ENCODE results near the gene SH2D1B. TPM values are rescaled to one million over a fixed set of nuclear protein-coding genes. Genes with fewer than 3 reads are reported as not detected.

The SH2D1B gene
- total RNA-seq, 1 donor from 2014 or later = not detected

GRCh38 chr1:162398999-162399580 is 12.8 kb downstream of the SH2D1B start:
- no peak for DNase-seq (ENCODE audit: low read depth)

- DNase-seq (ENCODE audit: low read depth) = peak; percentile 41
Measured at GRCh38 chr1:162397943-162398560, 13.9 kb downstream of the SH2D1B start.

GRCh38 chr1:162397039-162397448 is 14.9 kb downstream of the SH2D1B start:
- no peak for DNase-seq (ENCODE audit: low read depth)

- DNase-seq (ENCODE audit: low read depth) = no peak
Measured at GRCh38 chr1:162396201-162396906, 15.6 kb downstream of the SH2D1B start.

- peak; percentile 57 for DNase-seq (ENCODE audit: low read depth)
Measured at GRCh38 chr1:162391790-162392563, 20.0 kb downstream of the SH2D1B start.

- no peak for DNase-seq (ENCODE audit: low read depth)
Measured at GRCh38 chr1:162390396-162391185, 21.3 kb downstream of the SH2D1B start.

- peak; percentile 71 for DNase-seq (ENCODE audit: low read depth)
Measured at GRCh38 chr1:162389971-162390370, 22.0 kb downstream of the SH2D1B start.

- DNase-seq (ENCODE audit: low read depth) = peak; percentile 95
Measured at GRCh38 chr1:162389021-162389818, 22.7 kb downstream of the SH2D1B start.

- DNase-seq (ENCODE audit: low read depth) = peak; percentile 61
Measured at GRCh38 chr1:162388615-162389014, 23.3 kb downstream of the SH2D1B start.

- DNase-seq (ENCODE audit: low read depth) = no peak
Measured at GRCh38 chr1:162388083-162388594, 23.8 kb downstream of the SH2D1B start.

- no peak for DNase-seq (ENCODE audit: low read depth)
Measured at GRCh38 chr1:162387226-162388082, 24.5 kb downstream of the SH2D1B start.

GRCh38 chr1:162386292-162387225 is 25.4 kb downstream of the SH2D1B start:
- DNase-seq (ENCODE audit: low read depth) = no peak

GRCh38 chr1:162385702-162386101 is 26.2 kb downstream of the SH2D1B start:
- DNase-seq (ENCODE audit: low read depth) = no peak

GRCh38 chr1:162385280-162385623 is 26.7 kb downstream of the SH2D1B start:
- no peak for DNase-seq (ENCODE audit: low read depth)

GRCh38 chr1:162384601-162385279 is 27.2 kb downstream of the SH2D1B start:
- DNase-seq (ENCODE audit: low read depth) = no peak

GRCh38 chr1:162384116-162384515 is 27.8 kb downstream of the SH2D1B start:
- DNase-seq (ENCODE audit: low read depth) = no peak

- no peak for DNase-seq (ENCODE audit: low read depth)
Measured at GRCh38 chr1:162383516-162383915, 28.4 kb downstream of the SH2D1B start.
